GM19467 (cell line): Measurements from ENCODE around the gene OGFR.

ENCODE experiments used
- ATAC-seq: cut with Tn5 transposase; IDR thresholded peaks from one replicate; pipeline ENCODE4 v1.9.1; 2021; ENCODE audit warnings: mild to moderate bottlenecking, moderate library complexity; ENCODE audit not compliant: unreplicated experiment

OGFR gene

DNA sequence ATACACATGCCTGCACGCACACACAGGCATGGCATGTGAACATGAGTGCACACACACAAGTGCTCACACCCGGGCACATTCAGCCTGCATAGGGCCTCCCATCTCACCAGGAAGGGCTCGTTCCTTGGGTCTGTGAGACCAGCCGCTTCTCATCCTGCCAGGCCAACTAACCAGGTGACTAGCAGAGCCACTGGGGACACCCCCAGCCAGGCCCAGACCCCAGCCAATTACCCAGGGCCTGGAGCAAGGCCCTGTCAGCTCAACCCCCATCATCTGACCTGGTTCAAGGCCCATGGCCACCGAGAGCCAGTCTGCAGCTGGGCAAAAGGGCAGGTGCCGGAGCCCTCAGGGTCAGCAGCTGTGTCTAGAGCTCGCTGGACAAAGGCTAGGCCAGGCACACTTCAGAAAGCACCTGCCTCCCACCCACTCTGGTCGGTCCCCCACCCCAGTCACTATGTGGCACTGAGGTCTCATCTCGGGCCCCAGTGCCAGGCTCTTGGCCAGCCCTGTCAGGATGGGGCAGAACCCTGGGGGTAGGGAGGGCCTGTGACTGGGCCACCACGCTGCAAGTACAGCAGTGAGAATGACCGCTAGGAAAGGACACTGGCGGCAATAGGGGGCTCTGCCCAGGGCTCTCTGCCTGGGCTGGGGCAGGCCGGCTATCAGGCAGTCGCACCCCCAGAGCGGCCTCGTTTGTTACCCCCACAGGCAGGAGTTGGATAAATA, 35.1 kb upstream of the OGFR start:
- no peak for ATAC-seq

GRCh38 chr20:62770111-62770910, 34.3 kb upstream of the OGFR start:
- no peak for ATAC-seq

- ATAC-seq, result no peak
Measured at GRCh38 chr20:62770916-62771315, 33.7 kb upstream of the OGFR start.

DNA sequence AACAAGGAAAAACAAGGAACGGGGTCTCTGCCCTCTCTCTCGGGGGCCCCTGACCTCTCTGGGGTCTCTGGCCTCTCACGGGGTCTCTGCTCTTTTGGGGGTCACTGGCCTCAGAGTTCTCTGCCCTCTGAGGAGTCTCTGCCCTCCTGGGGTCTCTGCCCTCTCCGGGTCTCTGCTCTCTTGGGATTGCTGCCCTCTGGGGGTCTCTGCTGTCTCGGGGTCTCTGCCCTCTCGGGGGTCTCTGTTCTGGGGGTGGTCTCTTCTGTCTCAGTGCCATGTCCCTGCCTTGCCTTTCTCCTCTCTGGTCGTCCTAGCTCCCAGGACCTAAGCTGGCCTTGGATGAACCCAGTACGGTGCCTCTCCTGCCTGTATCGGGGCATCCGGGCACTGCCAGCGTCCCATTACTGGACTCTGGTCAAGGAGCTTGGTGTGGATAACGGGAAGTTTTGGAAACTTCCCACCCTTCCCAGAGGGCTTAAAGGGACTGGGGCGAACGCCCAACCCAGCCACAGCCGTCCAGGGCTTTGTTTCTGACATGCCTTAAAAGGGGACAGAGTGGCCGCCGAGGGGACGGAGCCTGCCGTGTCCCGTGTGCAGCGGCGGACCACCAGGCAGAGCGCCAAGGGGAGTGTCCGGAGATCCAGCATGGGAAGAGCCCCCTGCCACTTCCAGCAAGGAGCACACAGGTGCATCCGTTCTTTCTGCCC, 33.1 kb upstream of the OGFR start:
- no peak for ATAC-seq

DNA sequence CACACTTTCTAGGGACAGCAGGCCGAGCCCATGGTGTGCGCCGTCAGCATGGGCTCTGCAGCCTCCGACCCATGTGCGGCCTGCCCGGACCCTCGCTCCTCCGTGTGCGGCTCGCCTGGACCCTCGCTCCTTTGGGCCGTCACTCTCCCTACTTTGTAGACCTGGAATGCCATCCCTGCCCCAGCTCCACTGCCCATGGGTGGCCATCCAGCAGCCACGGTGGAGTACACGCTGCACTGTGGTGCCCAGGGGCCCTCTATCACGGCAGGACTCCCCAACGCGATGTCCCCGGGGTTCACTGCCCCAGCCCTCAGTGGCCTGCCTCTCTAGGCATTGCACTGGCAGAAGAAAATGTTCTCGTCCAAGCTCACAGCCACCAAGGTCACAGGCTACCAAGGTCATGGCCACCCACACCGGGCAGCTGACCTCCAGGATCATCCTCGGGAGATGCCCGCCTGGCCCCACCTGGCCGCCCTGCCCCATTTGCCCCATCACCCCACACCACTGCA, 32.5 kb upstream of the OGFR start:
- ATAC-seq, result no peak

GRCh38 chr20:62772619-62772989, 32.0 kb upstream of the OGFR start:
- no peak for ATAC-seq

GRCh38 chr20:62772990-62773844, 31.4 kb upstream of the OGFR start:
- ATAC-seq, result no peak

DNA sequence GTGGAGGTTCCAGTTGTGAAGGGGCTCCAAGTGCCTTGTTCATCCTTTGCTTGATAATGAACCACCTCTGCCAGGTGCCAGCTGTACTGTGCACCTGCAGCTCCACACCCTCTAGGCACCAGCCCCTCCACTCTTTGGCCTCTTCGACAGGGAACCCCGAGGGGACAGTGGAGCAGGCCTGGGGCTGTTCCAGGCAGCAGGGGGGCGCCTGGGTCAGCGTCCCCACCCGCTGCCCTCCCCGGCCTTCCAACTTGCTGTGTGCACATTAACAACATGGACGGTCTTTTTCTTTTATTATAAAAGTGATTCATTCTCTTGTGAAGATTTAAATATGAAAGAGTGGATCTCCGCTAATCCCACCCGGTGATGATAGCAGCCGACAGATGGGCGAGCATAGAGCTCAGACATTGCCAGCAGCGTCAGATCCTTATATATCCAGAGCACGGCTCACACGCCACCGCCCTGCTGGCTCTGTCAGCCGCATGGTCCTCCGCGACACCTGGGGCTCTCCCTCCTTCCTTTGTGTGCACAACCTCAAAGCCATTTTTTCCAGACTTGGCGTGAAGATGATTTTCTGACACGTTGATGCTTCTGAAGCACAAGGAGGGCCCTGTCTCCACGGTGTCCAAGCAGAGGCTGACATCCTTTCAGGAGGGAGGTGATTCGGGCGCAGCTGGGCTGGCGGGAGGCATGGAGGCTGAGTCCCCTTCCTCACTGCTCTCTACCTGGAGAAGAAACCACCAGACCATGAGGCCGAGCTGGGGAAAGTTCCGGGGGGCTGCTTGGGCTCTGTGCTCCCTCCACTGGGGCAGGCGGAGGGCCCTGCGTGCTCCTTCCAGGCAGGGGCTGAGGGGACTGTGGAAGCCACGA, 30.6 kb upstream of the OGFR start:
- no peak for ATAC-seq

DNA sequence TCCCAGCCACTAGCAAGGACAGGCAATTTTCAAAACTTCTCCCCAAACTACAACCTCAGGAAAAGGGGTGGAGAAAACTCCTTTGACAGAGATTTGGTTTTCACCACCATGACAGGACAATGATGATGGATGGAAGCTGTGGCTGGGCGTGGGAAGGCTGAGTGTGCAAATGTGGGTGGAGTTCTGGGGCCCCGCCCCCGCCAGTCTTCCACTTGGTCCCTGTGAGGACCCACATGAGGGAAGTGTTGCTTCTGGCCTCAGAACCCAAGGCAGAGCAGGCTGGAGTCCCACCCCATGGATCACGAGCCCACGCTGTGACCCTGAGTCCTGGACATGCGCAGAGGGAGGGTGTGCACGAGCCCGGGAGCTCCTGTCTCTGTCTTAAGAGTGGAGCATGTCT, 29.9 kb upstream of the OGFR start:
- ATAC-seq, result no peak

- no peak for ATAC-seq
Measured at GRCh38 chr20:62775206-62775605, 29.4 kb upstream of the OGFR start.

- no peak for ATAC-seq
Measured at GRCh38 chr20:62776035-62776691, 28.5 kb upstream of the OGFR start.

DNA sequence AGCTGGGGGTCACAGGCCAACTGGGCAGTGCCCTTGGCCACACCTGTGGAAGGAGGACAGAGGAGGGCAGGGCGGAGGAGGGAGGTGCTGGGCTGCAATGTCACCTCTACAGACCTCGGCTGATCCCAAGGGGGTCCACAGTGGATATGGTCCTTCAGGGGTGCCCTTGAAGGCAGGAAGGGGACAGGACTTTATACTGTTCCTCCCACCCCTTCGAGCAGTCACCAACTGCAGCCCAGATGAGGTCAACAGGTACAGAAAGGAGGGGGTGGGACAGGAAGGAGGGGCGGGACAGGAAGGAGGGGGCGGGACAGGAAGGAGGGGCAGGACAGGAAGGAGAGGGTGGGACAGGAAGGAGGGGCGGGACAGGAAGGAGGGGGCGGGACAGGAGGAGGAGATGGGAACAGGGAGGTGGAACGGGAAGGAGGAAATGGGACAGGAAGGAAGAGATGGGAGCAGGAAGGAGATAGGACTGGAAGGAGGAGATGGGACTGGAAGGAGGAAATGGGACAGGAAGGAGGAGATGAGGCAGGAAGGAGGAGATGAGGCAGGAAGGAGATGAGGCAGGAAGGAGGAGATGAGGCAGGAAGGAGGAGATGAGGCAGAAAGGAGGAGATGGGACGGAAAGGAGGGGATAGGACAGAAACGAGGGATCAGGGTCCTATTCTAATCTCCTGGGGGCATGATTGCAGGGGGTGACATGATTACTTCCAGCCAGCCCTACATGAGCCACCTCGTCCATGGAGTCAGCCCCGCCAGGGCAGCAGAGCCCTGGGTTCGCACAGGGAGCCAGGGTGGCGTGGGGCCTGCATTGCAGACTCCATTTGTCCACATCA, 27.7 kb upstream of the OGFR start:
- ATAC-seq, result no peak

DNA sequence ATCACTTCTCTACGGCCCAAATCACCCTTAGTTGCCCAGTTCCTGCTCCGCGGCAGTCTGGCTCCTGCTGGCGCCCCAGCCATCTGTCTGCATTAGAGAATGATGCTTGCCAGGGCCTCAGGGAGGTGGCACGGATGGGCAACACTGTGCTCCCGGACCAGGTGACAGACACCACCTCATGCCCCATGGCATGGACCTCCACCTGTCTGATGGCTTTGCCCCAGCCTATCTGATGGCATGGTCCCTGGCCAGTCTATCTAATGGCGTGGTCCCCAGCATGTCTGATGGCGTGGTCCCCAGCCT, 27.2 kb upstream of the OGFR start:
- no peak for ATAC-seq

GRCh38 chr20:62778058-62778457, 26.6 kb upstream of the OGFR start:
- no peak for ATAC-seq

GRCh38 chr20:62778601-62779416, 25.8 kb upstream of the OGFR start:
- no peak for ATAC-seq

- no peak for ATAC-seq
Measured at GRCh38 chr20:62779417-62779685, 25.3 kb upstream of the OGFR start.

- ATAC-seq, result no peak
Measured at GRCh38 chr20:62780204-62780603, 24.4 kb upstream of the OGFR start.

GRCh38 chr20:62780696-62781095, 23.9 kb upstream of the OGFR start:
- no peak for ATAC-seq
